ENCODE data around the gene C19orf38. TPM values are rescaled to one million over a fixed set of nuclear protein-coding genes. Genes with fewer than 3 reads are reported as not detected.
"Not testable (repeated sequence)": the region's sequence is repeated elsewhere in the genome, so short reads cannot be mapped to it uniquely, and the experiment has no call there.

Gene C19orf38
- total and polyA plus RNA-seq, 2 donors (not counting 3 experiments of a cell fraction or from before 2014, with no cell fraction given), result not detected

- TF ChIP-seq JUN (IDR thresholded peaks at IDR 0.05; ENCODE audit: borderline replicate concordance, insufficient read depth, insufficient read length, low read depth), result no peak
- no peak for TF ChIP-seq POLR2AphosphoS5 (IDR thresholded peaks at IDR 0.05; ENCODE audit: insufficient read depth, low read depth, low read length)
- no peak for TF ChIP-seq CTCF (IDR thresholded peaks at IDR 0.05; ENCODE audit: extremely low read depth in 1 of 2, insufficient read depth in 1 of 2, low read depth in 1 of 2, low read length in 2 of 2)
- TF ChIP-seq MYC (IDR thresholded peaks at IDR 0.05; ENCODE audit: low read depth, low read length), result no peak
- TF ChIP-seq MAX (IDR thresholded peaks at IDR 0.05; ENCODE audit: insufficient read depth, insufficient read length), result no peak
- TF ChIP-seq FOS (IDR thresholded peaks at IDR 0.05; ENCODE audit: borderline replicate concordance, insufficient read depth, low read length), result no peak
- TF ChIP-seq POLR2A (IDR thresholded peaks at IDR 0.05; ENCODE audit: low read depth, low read length), result no peak
- TF ChIP-seq EZH2 (IDR thresholded peaks at IDR 0.05; ENCODE audit: borderline replicate concordance, low read depth, low read length, severe bottlenecking), result no peak
- no peak for TF ChIP-seq GATA2 (IDR thresholded peaks at IDR 0.05; ENCODE audit: insufficient read depth, insufficient read length, low read depth, low read length)
- Histone ChIP-seq H3K9ac (replicated peaks; ENCODE audit: extremely low read depth, insufficient read depth, low read length) (no peak overlapping the region), H3K27me3 (ENCODE audit: control insufficient read depth in 2 of 2, insufficient read depth in 2 of 2, low read length in 2 of 2) (no peaks in the 10 kb centered on the region), H3K9me3 (replicated peaks; ENCODE audit: control insufficient read depth, insufficient read depth, low read length) (no peaks in the 10 kb centered on the region), H3K27ac (ENCODE audit: insufficient read depth, low read depth, low read length) (no peak overlapping the region), H3K36me3 (ENCODE audit: control insufficient read depth in 2 of 2, extremely low read depth in 1 of 2, insufficient read depth in 2 of 2, low read length in 2 of 2) (no peaks in the 10 kb centered on the region), H3K4me1 (ENCODE audit: control insufficient read depth, extremely low read depth, insufficient read depth, low read length) (peaks cover 9% of the 10 kb centered on the region), H3K79me2 (ENCODE audit: control insufficient read depth, insufficient read depth, low read length) (peaks cover 84% of the 10 kb centered on the region), H2AFZ (ENCODE audit: low read depth, low read length) (no peak overlapping the region), H3K4me3 (replicated peaks in 1 of 3; ENCODE audit: insufficient read depth in 1 of 3, low read depth in 1 of 3, low read length in 3 of 3) (no peak overlapping the region), H4K20me1 (replicated peaks; ENCODE audit: control insufficient read depth, extremely low read depth, insufficient read depth, low read length) (no peaks in the 10 kb centered on the region), H3K4me2 (ENCODE audit: insufficient read depth, low read length) (no peak overlapping the region), H3K9me1 (replicated peaks; ENCODE audit: control insufficient read depth, extremely low read depth, insufficient read depth, low read length) (no peaks in the 10 kb centered on the region)
- dilution Hi-C loops (cut with MboI; ENCODE audit: extremely low pct_ligation_motif_present, low sequenced_read_pairs) (no loop called here), intact Hi-C loops (cut with micrococcal nuclease) (no loop called here)
- DNase-seq (ENCODE audit: low read depth, low spot score), result no peak
- POLR2A ChIA-PET, result interaction anchor here (0.6 kb wide), 1 partner anchor 9 kb away, joined by 10 read pairs; no protein-coding TSS in a partner anchor
- CTCF ChIA-PET, result no interaction called here
- FAIRE-seq, result no peak
- BruUV-seq (replicated peaks), result no TSS peak
These were observed 28.4 kb downstream of the C19orf38 start for GRCh38 chr19:10876459-10877240.

- H3K9ac ChIP-seq (replicated peaks; ENCODE audit: extremely low read depth, insufficient read depth, low read length); dilution Hi-C loops (cut with MboI; ENCODE audit: extremely low pct_ligation_motif_present, low sequenced_read_pairs); H3K9me1 ChIP-seq (replicated peaks; ENCODE audit: control insufficient read depth, extremely low read depth, insufficient read depth, low read length); BruUV-seq (replicated peaks); H2AFZ ChIP-seq (ENCODE audit: low read depth, low read length); DNase-seq (ENCODE audit: low read depth, low spot score); H3K4me1 ChIP-seq (ENCODE audit: control insufficient read depth, extremely low read depth, insufficient read depth, low read length); intact Hi-C loops (cut with micrococcal nuclease); H4K20me1 ChIP-seq (replicated peaks; ENCODE audit: control insufficient read depth, extremely low read depth, insufficient read depth, low read length); H3K4me2 ChIP-seq (ENCODE audit: insufficient read depth, low read length); H3K36me3 ChIP-seq (ENCODE audit: control insufficient read depth in 2 of 2, extremely low read depth in 1 of 2, insufficient read depth in 2 of 2, low read length in 2 of 2); POLR2A ChIA-PET; FAIRE-seq; H3K27me3 ChIP-seq (ENCODE audit: control insufficient read depth in 2 of 2, insufficient read depth in 2 of 2, low read length in 2 of 2); H3K9me3 ChIP-seq (replicated peaks; ENCODE audit: control insufficient read depth, insufficient read depth, low read length); H3K4me3 ChIP-seq (replicated peaks in 1 of 3; ENCODE audit: insufficient read depth in 1 of 3, low read depth in 1 of 3, low read length in 3 of 3); H3K27ac ChIP-seq (ENCODE audit: insufficient read depth, low read depth, low read length); CTCF ChIA-PET: not testable (repeated sequence)
- peaks cover 81% of the 10 kb centered on the region for H3K79me2 ChIP-seq (ENCODE audit: control insufficient read depth, insufficient read depth, low read length)
These were observed 29.4 kb downstream of the C19orf38 start for GRCh38 chr19:10877608-10878007.

All from endothelial cell of umbilical vein (primary cell).